HCEC 1CT (cell line): Measurements from ENCODE around the gene MICAL1.

Source experiments
- DNase-seq: peaks from one replicate; pipeline ENCODE4 v3.0.0-alpha.2; 2017

The MICAL1 gene

DNA sequence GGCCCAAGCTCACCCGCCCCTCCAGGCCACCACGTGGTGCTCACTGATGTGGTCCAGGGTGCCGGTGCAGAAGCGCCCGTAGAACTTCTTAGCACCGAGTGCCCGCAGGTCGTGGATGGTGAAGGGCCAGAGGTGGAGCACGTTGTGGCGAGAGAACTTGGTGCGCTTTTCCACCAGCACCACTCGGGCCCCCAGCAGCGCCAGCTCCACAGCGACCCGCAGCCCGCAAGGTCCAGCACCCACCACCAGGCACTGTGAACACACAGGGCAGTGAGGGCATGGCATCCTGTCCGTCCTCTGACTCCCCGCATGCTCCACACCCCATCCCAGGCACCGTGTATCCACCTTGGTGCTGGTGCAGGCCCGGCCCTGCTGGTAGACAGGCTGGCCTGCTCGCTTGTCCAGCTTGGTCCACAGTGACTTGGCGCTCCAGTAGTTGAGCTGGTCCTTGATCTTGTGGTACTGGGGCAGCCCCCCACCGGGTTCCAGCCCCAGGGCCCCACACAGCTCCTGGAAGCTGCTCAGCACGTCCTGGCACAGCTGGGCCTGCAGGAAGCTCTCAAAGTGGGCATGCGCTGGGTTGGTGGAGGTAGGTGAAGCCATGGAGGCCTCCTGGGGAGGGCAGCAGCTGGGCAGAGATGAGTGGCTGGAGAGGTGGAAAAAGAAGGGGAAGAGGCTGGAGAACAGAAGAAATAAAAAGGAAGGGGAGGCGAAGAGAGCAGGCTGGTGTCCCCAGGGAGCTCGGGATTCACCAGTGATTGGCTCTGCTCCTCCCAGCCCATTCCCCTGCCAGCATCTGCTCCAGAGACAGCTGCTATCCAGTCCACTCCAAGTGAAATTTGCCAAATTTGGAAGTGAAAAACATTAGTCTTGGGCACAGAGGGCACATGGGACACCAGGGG, 1.7 kb downstream of the MICAL1 start:
- no peak for DNase-seq

DNA sequence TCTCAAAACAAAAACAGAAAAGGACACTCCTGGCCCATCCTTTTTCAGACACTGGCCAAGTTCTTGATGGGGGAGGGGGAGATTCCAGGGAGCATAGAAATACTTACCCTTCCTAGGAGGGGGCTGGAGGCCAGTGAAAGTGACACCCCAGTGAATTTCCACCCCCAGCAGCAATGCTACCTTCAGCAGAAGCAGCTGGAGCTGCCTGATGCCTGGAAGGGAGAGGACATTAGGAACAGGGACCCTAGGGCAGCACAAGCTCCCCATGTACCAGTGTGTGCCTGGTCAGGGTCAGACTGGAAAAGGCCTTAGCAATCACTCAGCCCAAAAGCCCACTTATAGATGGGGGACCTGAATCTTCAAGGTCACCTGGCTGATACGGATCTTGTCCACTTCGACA, 2.4 kb downstream of the MICAL1 start:
- DNase-seq, result no peak

DNA sequence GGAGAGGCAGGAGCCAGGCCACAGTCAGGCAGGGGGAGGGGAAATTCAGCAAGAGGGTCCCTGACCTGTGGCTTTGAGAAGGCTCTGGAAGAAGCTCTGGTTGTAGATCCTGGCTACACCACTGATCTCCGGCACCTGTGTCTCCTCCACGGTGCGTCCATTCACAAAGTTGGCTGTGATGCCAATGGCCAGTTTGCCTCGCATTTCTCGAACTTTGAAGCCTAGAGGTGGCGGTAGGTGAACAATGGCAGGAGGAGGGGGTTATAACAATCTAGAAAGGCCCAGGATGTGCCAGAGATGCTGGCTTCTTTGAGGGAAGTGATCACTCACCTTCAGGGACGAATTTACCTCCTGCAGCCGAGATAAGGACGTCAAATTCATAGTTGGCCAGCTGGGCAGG, 3.4 kb downstream of the MICAL1 start:
- no peak for DNase-seq

DNA sequence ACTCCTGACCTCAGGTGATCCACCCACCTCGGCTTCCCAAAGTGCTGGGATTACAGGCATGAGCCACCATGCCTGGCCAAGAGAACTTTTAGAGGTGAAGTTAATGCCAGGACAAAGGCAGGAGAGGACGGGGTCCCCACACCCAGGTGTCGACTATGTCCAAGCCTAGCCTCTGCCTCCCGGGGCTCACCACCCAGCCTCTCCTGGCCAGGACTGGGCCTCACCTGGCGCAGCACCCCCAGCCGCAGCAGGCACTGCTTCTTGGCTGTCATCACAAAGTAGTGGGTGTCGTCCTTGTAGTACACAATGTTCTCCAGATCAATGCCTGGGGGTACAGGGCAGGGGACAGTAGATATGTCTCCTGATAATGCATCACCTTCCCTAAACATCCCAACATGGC, 4.2 kb downstream of the MICAL1 start:
- DNase-seq, result no peak

DNA sequence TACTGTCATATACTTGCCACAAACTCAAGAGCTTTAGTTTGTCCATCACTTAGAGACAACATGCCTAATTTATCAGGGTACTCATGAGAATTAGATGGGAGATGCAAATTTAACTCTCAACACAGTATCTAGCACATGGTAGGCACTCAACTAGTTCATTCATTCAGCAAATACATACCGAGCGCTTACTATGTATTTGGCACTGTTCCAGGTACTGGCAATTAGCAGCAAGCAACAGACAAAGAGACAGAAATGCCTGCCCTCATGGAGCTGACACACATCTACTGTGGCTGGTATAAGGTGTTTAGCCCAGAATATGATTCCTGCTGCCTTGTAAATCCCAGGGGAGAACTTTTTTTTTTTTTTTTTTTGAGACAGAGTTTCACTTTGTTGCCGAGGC, 4.8 kb downstream of the MICAL1 start:
- DNase-seq, result no peak

DNA sequence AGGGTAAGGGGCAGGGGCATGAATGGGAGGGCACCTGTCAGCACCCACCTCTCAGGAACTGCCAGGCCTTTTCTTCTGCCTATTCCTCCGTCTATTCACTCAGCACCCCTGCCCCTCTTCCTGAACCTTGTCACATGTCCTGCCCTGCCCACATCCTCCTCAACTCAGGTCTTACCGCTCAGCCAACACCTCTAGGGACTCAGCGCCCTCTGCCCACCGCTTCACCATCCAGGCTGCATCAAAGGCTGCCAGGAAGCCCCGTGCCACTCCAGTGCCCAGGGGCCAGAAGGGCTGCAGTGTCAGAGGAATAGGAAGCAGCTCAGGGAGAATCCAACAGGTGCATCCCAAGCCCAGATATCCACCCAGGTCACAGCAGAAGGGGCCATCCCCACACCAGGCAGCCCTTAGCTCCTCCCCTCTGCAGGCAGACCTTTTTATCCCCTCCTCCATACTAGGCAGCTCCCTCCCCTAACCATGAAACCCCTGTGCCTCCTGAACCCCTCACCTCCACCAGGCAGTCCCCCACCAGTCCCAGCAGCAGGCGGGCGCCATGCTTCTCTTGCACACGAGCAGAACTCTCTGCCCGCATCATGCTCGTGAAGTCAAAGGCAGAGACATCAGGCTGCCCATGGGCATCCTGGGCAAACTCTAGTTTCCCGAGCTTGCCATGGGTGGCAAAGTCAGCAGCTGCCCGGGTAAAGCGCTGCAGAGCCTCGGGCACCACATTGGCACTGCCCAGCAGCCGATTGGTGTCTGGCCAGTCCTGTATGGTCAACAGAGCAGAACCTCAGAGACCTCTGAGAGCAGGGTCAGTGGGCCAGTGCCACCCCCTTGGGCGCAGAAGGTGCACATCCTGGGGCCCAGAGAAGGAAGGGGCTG, 5.5 kb downstream of the MICAL1 start:
- DNase-seq, result no peak

DNA sequence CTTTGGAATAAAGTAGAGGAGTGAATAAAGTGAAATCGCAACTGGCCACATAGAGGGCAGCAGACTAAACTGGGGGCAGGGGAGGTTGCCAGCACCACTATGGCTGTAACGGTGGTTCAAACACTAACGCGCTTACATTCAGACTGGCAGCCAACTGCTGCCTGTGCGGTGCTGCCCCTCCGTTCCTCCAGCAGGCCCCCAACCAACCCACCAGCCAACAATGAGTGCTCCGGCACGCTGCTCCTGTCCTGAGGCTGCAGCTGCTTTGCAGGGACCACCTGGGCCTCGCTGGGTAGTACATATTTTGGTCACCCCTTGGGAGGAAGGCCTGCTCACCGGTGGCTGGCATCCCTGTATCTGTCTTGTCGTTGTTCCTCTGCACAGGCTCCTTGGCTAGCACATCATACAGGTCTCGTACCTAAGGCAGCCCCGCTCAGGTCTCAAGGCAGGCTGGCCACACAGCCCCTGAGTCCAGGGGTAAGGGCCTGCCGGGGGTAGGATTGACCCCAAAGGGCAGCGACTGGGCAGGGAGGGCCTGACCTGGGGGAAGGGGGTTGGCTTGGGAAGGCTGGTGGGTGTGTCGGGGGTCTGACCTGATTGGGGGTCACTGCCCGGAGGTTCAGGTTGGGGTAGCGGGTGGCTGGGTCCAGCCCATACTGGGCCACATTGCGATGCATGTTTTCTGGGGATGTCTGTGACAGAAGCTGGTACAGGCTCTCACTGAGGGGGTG, 6.3 kb downstream of the MICAL1 start:
- DNase-seq, result no peak

DNA sequence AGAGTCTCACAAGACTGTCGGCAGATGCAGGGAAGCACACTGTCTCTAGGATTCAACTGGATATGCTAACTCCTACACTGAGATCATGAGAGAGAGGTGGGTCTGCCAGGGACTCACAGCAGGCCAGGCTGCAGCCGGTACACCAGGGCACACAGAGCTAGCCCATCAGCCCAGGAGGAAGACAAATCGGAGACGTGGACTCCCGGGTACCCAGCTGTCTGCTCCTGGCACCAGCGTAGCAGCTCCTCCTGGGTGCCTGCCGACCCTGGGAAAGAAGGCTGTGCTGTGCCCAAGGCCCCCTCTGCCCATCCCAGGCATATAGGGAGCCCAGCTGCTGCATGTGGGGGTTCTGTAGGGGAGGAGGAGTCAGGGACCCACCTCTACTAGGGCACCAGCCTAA, 7.0 kb downstream of the MICAL1 start:
- DNase-seq, result no peak

DNA sequence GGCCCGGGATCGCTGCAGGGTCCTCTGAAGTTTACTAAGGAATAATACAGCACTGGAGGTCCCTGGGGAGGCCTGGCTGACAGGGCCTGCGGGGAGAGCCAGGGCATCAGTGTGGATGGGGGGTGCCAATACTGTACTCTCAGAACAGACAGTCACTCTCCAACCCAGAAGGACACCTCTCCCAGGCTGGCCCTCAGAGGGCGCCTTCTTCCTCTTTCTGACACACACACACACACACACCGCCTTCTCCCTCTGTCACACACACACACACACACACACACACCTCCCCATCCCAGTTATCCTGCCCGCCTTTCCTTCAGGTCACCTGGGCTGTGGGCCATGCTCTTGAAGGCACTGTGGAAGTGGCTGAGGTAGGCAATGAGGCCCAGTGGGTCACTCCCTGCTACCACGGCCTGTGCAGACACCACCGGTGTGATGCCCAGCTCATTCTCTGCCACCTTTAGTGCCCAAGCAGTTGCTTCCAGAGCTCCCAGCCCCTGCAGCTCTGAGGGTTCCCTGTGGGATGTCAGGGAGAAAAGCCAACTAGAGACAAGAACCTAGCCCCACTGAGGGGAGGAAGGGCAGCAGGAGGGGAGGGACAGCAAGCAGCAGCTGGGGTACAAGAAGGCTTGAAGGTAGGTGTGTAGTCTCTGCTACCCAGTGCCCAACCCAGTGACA, 7.6 kb downstream of the MICAL1 start:
- no peak for DNase-seq

DNA sequence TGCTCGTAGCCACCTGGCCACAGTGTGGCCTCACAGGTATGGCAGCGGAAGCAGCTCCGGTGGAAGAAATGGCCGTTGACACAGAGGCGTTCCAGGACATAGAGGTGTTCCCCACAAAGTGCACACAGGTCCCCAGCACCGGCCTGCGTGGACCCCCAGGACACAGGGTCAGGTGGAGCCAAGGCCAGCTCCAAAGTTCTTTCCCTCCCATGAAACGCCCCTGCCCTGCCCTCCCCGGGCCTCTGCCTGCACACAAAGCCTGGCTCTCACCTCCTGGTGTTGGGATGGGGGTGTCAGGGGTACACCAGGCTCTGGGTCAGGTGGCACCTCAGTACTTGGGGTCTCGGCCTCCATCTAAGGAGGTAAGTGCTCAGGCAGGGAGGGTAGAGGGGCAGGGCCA, 8.5 kb downstream of the MICAL1 start:
- no peak for DNase-seq

DNA sequence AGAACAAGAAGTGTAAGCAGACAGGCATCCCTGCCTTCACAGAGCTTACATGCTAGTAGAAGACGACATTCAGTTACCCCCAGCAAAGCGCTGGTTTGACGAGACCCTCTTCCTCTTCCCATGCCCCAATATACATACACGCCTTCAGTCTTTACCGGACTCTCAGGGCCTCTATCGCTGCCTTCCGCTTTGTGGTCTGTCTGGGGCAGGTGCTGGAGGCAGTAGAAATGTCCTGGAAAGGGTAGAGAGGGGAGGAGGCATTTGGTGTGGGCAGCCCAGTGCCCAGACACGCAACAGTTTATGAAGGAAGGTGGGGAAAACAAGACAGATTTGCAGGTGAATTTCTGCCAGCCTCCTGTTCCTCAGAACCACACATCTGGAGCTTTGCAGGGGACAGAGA, 9.0 kb downstream of the MICAL1 start:
- DNase-seq, result no peak

DNA sequence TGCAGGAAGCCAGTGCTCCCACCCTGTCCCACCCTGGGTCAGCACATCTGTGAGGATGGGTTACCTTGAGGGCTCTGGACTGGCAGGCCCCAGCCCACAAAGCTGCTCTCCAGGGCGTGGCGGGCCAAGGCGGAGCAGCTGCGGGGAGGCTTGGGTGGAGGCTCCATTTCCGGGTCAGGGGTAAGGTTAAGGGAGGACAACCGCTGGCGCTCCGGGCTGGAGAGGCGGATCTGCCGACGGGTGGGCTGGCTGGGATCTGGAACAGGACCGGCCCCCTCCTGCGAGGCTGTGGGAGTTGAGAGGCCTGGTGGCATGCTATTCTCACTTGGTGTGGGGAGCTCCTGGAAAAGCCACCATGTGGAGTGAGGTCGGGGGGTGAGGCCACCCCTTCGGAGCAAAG, 9.5 kb downstream of the MICAL1 start:
- no peak for DNase-seq

DNA sequence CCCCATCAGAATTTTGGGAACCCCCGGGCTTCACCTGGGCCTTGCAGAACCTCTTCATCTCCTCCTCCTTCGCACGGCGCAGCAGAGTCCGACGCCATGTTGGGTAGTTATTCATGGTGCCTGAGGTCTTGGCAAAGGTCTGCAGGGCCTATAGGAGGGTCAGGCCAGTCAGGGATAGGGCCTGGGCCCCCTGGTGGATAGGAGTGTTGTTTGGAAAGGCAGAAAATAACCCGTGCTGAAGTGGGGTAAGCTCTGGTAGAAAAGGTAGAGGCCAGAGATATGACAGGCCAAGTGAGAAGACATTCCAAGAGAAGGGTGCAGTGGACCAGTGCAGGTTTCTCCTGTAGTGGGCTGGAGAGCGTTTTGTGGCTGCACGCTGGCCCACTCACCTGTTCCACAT, 10.2 kb downstream of the MICAL1 start:
- no peak for DNase-seq

DNA sequence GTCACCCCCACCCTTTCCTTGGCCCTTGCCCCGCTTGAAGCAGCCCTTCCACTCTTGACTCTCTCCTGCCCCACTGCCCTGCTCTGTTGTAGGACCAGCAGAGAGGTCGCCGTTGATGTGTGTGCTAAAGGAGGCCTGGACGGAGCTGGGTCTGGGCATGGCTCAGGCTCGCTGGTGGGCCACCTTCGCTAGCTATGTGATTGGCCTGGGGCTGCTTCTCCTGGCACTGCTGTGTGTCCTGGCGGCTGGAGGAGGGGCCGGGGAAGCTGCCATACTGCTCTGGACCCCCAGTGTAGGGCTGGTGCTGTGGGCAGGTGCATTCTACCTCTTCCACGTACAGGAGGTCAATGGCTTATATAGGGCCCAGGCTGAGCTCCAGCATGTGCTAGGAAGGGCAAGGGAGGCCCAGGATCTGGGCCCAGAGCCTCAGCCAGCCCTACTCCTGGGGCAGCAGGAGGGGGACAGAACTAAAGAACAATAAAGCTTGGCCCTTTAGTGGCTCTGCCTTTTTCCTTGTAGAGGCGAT, 12.1 kb downstream of the MICAL1 start:
- no peak for DNase-seq

DNA sequence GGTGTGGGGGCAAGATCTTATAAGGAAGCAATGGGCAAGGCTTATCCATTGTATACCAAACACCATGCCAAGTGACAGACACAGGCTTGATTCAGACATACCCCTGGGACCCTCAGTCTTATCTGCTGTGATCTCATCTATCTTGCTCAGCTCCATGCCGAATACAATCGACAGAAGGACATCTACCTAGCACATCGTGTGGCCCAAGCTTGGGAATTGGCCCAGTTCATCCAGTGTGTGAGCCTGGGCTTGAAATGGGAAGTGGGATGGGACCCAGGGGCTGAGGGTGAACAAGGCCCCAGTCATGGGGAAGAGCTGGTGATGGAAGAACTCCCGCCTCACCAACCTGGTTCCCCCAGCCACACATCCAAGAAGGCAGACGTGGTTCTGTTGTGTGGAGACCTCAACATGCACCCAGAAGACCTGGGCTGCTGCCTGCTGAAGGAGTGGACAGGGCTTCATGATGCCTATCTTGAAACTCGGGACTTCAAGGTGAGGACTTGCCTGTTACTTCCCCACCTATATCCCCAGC, 13.1 kb downstream of the MICAL1 start:
- no peak for DNase-seq

DNA sequence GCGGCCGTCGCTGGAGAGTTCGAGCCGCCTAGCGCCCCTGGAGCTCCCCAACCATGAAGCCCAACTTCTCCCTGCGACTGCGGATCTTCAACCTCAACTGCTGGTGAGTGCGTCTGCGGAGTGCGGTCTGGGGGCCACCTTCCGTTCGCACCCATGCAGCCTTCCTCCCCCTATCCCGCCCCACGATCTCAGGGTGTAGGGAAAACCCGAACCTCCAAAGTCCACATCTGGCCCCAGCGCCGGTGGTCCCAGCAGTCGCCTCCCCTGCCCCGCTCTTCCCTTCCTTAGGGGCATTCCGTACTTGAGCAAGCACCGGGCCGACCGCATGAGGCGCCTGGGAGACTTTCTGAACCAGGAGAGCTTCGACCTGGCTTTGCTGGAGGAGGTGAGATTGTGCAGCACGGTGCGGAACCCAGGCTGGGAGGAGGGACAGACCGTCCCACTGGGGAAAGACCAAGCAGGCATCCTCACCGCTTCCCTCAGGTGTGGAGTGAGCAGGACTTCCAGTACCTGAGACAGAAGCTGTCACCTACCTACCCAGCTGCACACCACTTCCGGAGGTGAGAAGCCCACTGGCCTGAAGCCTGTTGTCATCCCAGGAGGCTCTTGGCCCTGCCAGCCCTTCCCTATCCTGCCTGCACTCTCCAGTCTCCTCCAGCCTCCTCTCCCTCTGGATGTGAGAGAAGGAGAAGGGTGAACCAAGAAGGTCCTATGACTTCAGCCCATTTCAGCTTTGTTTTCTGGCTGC, 14.3 kb downstream of the MICAL1 start:
- peak; percentile 41 for DNase-seq

DNA sequence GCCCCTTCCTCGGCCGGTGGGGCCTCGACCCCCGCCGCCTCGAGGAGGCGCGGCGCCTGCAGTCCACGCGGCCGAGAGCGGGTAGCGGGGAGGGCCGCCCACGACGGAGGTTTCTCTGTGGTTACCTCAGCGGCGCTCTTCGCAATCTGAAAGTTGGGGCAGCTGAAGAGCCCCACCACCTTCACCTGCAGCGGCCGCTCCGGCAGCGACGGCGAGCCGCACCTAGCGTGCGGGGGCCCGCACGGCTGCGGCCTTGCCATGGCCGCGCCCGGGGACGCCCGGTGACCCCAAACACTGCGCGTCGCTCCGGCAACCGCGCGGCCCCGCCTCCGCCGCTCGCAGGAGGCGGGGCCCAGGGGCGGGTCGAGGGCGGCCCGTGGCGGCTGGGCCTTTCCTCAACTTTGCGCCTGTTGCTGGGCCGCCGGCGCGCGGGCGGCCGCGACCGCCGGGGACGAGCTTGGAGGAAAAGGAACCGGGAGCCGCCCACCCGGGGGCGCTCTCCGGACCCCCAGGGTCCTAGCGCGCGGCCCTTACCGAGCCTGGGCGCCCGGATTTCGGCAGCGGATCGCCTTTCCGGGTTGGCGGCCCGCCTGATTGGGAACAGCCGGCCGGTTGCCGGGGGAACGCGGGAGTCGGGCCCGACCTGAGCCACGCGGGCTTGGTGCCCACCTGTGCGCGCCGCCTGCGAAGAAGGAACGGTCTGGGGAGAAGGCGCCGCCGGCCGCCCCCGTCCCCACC, 15.1 kb downstream of the MICAL1 start, which contains the start of the genes PPIL6 and SMPD2:
Gene PPIL6 (minus strand): TSS at position 298 of the 738 bp plus-strand sequence. CDS start 38 bp downstream, at position 260.
Gene SMPD2 (plus strand): TSS at position 394 of the 738 bp plus-strand sequence. CDS start 398 bp downstream, outside the sequence.
- peak; percentile 91 for DNase-seq

DNA sequence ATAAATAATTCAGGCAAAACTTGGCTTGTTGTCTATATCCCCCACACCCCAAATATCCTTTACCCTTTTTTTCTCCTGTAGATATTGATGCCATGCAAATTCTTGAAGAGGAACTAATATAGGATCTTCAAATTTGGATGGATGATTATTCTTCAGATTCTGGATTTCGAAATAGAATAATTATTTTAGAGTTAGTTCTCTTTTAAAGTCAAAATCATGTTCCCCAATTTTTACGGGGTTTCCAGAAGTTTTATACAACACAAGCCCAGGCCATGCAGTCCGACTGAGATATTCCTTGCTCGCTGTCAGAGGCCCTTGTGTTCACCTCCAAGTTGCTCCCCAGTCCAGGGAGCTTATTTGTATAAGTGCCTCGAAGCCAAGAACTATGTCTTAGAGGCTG, 19.5 kb downstream of the MICAL1 start:
- DNase-seq, result no peak

DNA sequence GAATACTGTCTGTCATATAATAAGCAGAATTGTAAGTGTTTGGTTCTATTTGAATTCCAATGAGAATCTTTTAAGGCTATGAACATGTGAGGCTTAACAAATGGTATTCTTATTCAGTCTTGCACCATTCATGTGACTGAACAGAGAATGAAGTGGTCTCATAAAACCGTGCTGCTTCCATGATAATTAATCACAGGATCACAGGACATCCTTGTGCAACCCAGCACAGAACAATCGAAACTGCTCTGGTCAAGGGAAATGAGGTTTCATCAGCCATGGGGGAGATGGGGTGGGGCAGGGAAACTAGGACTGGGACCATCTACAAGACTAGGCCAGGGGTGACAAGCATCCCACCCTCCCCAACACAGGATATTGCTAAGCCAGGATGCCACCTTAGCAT, 21.1 kb downstream of the MICAL1 start:
- peak; percentile 44 for DNase-seq

DNA sequence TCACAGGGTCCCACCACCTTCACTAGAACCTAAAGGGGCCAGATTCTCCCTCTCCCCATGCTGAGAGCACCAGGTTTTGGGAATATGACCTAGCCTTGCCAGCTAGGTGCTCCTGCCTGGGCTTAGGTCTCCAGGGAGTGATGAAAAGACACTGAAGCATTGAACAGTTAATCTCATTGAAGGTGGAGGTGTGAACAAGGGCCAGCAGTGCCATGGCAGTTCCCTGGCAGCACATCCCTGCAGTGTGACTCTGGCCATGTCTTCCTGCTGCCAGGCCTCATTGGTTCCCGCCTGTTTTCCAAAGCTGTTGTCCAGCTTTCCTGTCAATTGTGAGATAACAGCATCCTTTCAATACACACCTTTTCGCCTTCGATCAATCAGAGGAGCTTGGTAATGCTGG, 26.1 kb downstream of the MICAL1 start:
- DNase-seq, result no peak
